ENCODE data around the gene TTC21B. TPM values are rescaled to one million over a fixed set of nuclear protein-coding genes. Genes with fewer than 3 reads are reported as not detected.
"Not testable (repeated sequence)": the region's sequence is repeated elsewhere in the genome, so short reads cannot be mapped to it uniquely, and the experiment has no call there.

The TTC21B gene
- total RNA-seq, 2 donors from 2014 or later: 28.0 to 49.6 TPM

GRCh38 chr2:165868211-165868610, 85.4 kb downstream of the TTC21B start:
- Histone ChIP-seq H3K4me1 (replicated peaks) (no peaks in the 10 kb centered on the region), H3K36me3 (no peaks in the 10 kb centered on the region), H3K9me3 (no peaks in the 10 kb centered on the region), H3K27ac (no peak overlapping the region), H3K4me3 (no peak overlapping the region), H3K27me3 (replicated peaks; ENCODE audit: insufficient read depth) (no peaks in the 10 kb centered on the region)
- no peak for TF ChIP-seq POLR2A (IDR thresholded peaks at IDR 0.05)
- no peak for TF ChIP-seq POLR2AphosphoS5 (IDR thresholded peaks at IDR 0.05)
- no peak for TF ChIP-seq CTCF (IDR thresholded peaks at IDR 0.05)
- WGBS: 46% methylated on average over 4 of the region's 4 CpGs
- intact Hi-C loops (cut with DNase I): no loop called here
- no peak for DNase-seq (ENCODE audit: low spot score)

GRCh38 chr2:165864296-165864695, 89.3 kb downstream of the TTC21B start:
- TF ChIP-seq CTCF (IDR thresholded peaks at IDR 0.05) (no peak), POLR2A (IDR thresholded peaks at IDR 0.05) (no peak), POLR2AphosphoS5 (IDR thresholded peaks at IDR 0.05) (no peak)
- H3K27ac ChIP-seq: no peak overlapping the region
- H3K27me3 ChIP-seq (replicated peaks; ENCODE audit: insufficient read depth): no peaks in the 10 kb centered on the region
- intact Hi-C loops (cut with DNase I): no loop called here
- no peaks in the 10 kb centered on the region for H3K9me3 ChIP-seq
- WGBS: 59% methylated on average over 6 of the region's 6 CpGs
- H3K4me3 ChIP-seq: no peak overlapping the region
- no peak for DNase-seq (ENCODE audit: low spot score)
- no peaks in the 10 kb centered on the region for H3K4me1 ChIP-seq (replicated peaks)
- no peaks in the 10 kb centered on the region for H3K36me3 ChIP-seq

GRCh38 chr2:165863810-165864261, 89.7 kb downstream of the TTC21B start:
- no peak for DNase-seq (ENCODE audit: low spot score)
- H3K4me3 ChIP-seq: no peak overlapping the region
- H3K27ac ChIP-seq: no peak overlapping the region
- no peaks in the 10 kb centered on the region for H3K27me3 ChIP-seq (replicated peaks; ENCODE audit: insufficient read depth)
- H3K36me3 ChIP-seq: no peaks in the 10 kb centered on the region
- H3K9me3 ChIP-seq: no peaks in the 10 kb centered on the region
- no peaks in the 10 kb centered on the region for H3K4me1 ChIP-seq (replicated peaks)
- WGBS: 74% methylated on average over 5 of the region's 5 CpGs
- intact Hi-C loops (cut with DNase I): no loop called here
- TF ChIP-seq CTCF (IDR thresholded peaks at IDR 0.05) (no peak), POLR2A (IDR thresholded peaks at IDR 0.05) (no peak), POLR2AphosphoS5 (IDR thresholded peaks at IDR 0.05) (no peak)

GRCh38 chr2:165861083-165861482, 92.5 kb downstream of the TTC21B start:
- H3K27ac ChIP-seq; DNase-seq (ENCODE audit: low spot score); intact Hi-C loops (cut with DNase I); H3K9me3 ChIP-seq; H3K36me3 ChIP-seq; H3K4me1 ChIP-seq (replicated peaks); H3K4me3 ChIP-seq; H3K27me3 ChIP-seq (replicated peaks; ENCODE audit: insufficient read depth): not testable (repeated sequence)
- WGBS: 96% methylated on average over 2 of the region's 2 CpGs

DNA sequence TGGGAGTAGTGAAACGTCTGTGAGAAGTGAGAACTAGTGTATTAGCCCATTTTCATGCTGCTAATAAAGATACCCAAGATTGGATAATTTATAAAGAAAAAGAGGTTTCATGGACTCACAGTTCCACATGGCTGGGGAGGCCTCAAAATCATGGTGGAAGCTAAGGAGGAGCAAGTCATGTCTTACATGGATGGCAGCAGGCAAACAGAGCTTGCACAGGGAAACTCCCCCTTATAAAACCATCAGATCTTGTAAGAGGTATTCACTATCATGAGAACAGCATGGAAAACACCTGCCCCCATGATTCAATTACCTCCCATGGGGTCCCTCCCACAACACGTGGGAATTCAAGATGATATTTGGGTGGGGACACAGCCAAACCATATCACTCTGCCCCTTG, 93.9 kb downstream of the TTC21B start:
- DNase-seq (ENCODE audit: low spot score); H3K27me3 ChIP-seq (replicated peaks; ENCODE audit: insufficient read depth); H3K9me3 ChIP-seq; H3K4me1 ChIP-seq (replicated peaks); H3K4me3 ChIP-seq; H3K27ac ChIP-seq; H3K36me3 ChIP-seq; intact Hi-C loops (cut with DNase I): not testable (repeated sequence)
- 94% methylated on average over 2 of the region's 2 CpGs for WGBS

- no peaks in the 10 kb centered on the region for H3K9me3 ChIP-seq
- H3K4me3 ChIP-seq: no peak overlapping the region
- H3K27me3 ChIP-seq (replicated peaks; ENCODE audit: insufficient read depth): no peaks in the 10 kb centered on the region
- intact Hi-C loops (cut with DNase I): no loop called here
- 67% methylated on average over 1 of the region's 1 CpG for WGBS
- H3K27ac ChIP-seq: no peak overlapping the region
- DNase-seq (ENCODE audit: low spot score): no peak
- H3K36me3 ChIP-seq: no peaks in the 10 kb centered on the region
- H3K4me1 ChIP-seq (replicated peaks): no peaks in the 10 kb centered on the region
- TF ChIP-seq CTCF (IDR thresholded peaks at IDR 0.05) (no peak), POLR2AphosphoS5 (IDR thresholded peaks at IDR 0.05) (no peak), POLR2A (IDR thresholded peaks at IDR 0.05) (no peak)
Observed at GRCh38 chr2:165857876-165858275, 95.7 kb downstream of the TTC21B start.
